ENCODE measurements around the gene SERINC3. TPM values are rescaled to one million over a fixed set of nuclear protein-coding genes. Genes with fewer than 3 reads are reported as not detected.

The SERINC3 gene
- total and polyA plus RNA-seq, 2 of the 13 experiments (the other 11 are each of a cell fraction or from before 2014, with no cell fraction given), result 82.0 to 226 TPM

DNA sequence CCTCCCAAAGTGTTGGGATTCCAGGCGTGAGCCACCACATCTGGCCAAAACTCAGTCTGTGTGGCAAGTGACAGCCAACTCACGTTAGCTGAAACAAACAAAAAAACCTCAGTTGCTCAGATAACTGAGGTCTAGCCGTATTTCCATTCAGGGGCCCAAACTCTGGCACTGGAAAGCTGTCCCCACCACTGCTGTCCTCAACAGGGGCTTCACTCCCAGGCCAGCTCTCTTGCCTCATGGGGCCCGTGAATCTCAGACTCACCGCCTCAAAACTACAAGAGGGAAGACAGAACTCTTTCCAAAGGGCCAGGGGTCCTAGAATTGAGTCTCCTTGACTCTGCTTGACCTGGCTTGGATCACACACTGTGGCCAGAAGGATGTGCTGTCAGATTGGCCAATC lies 38.8 kb downstream of the SERINC3 start (continued):
- TF ChIP-seq ZSCAN12 (CRISPR knock-in tag; IDR thresholded peaks at IDR 0.05) (no peak), ZEB1 (IDR thresholded peaks at IDR 0.05; ENCODE audit: insufficient replicate concordance, low read depth) (no peak), ZNF850 (CRISPR knock-in tag; conservative IDR thresholded peaks at IDR 0.05) (no peak), ZNF83 (CRISPR knock-in tag; IDR thresholded peaks at IDR 0.05; ENCODE audit: borderline replicate concordance) (no peak), HNRNPH1 (optimal IDR thresholded peaks at IDR 0.05; ENCODE audit: low read depth, low read length) (no peak)

DNA sequence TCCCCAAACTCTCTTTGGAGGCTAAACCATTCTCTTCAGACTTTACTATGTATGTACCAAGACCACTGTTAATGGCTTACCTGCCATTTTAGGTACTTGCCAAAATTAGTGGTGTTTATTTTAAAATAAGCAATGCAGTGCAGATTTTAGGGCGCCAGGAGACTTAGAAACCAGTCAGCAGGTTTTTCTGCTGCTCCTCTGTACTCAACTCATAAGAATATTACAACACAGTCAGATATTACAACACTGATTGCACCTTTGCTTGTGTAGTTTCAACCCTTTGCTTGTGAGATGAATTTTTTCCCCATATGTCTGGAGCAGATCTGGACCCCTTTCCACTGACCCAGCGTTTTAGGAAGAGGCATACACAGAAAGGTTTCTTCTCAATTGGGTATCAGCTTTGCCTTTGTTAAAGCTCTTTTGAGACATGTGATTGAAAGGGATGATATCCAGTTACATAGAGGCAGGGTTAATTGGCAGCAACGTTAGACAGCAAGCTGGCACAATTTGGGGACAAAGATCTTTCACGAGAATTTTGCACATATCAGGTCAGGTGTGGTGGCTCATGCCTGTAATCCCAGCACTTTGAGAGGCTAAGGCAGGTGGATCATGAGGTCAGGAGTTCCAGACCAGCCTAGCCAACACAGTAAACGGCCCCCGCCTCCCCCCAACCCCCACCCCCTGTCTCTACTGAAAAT lies 40.0 kb downstream of the SERINC3 start:
- ChIA-PET POLR2A (no interaction called here), CTCF (ENCODE audit: low intra/inter-chr PET ratio, low total read pairs) (no interaction called here)
- Histone ChIP-seq H3K4me1 (ENCODE audit: insufficient read depth, low read length) (peaks cover 5% of the 10 kb centered on the region), H3K27ac (ENCODE audit: extremely low read length, insufficient read depth, low read length) (no peak overlapping the region), H3K9ac (ENCODE audit: insufficient read depth, low read depth, low read length) (no peak overlapping the region), H3K4me3 (replicated peaks in 1 of 3; ENCODE audit: insufficient read depth in 1 of 3, low read depth in 2 of 3, low read length in 3 of 3) (no peak overlapping the region), H3K9me3 (ENCODE audit: low read length) (no peaks in the 10 kb centered on the region), H4K20me1 (ENCODE audit: insufficient read depth, low read length) (no peaks in the 10 kb centered on the region), H3K27me3 (ENCODE audit: control insufficient read depth in 1 of 2, insufficient read depth in 2 of 2, low read length in 2 of 2) (no peaks in the 10 kb centered on the region), H3K4me2 (ENCODE audit: low read depth, low read length) (no peak overlapping the region), H2AFZ (ENCODE audit: low read length) (no peak overlapping the region), H3K79me2 (ENCODE audit: insufficient read depth, low read length) (peaks cover 2% of the 10 kb centered on the region), H3K36me3 (replicated peaks in 1 of 2; ENCODE audit: control insufficient read depth in 1 of 2, insufficient read depth in 2 of 2, low read length in 2 of 2) (peaks cover 13 to 47% of the 10 kb centered on the region in 2 experiments)
- DNase-seq (ENCODE audit: low spot score) (no peak), ATAC-seq (no peak), FAIRE-seq (no peak)
- in situ Hi-C loops (cut with HindIII; ENCODE audit: extremely low pct_ligation_motif_present, low pct_unique_long_range_greater_than_20kb) (no loop called here), intact Hi-C loops (cut with micrococcal nuclease; ENCODE audit: unreplicated experiment) (no loop called here)
- 95% methylated on average over 6 of the region's 6 CpGs for WGBS (ENCODE audit: low lambda C conversion rate)
- BruUV-seq (replicated peaks), result no TSS peak
- TF ChIP-seq SATB2 (CRISPR knock-in tag; IDR thresholded peaks at IDR 0.05) (no peak), MAFK (conservative IDR thresholded peaks at IDR 0.05 in 1 of 2, IDR thresholded peaks at IDR 0.05 in 1 of 2; ENCODE audit: low read length in 2 of 2) (0 out of 4 replicates have a peak, but pooled peaks of 1 of the 2 experiments have one; percentile 12), ZC3H13 (CRISPR knock-in tag; IDR thresholded peaks at IDR 0.05) (no peak), CEBPB (IDR thresholded peaks at IDR 0.05; ENCODE audit: borderline replicate concordance, low read depth, low read length) (peak; percentile 57; the same call in 1 of the 2 replicates)
